GM21390 (cell line): Measurements from ENCODE around the gene DOCK1.
"Not testable (repeated sequence)": the region's sequence is repeated elsewhere in the genome, so short reads cannot be mapped to it uniquely, and the experiment has no call there.

Experiments
- ATAC-seq: cut with Tn5 transposase; IDR thresholded peaks from one replicate; pipeline ENCODE4 v1.9.1; 2021; ENCODE audit not compliant: unreplicated experiment

The DOCK1 gene

GRCh38 chr10:126904818-126905701 lies at the start of gene DOCK1:
DOCK1 (plus strand) TSS chr10:126905428; CDS start chr10:126905518, 90 bp downstream.
- no peak for ATAC-seq

- ATAC-seq: no peak
Measured at GRCh38 chr10:126857178-126857806, 47.9 kb upstream of the DOCK1 start.

- ATAC-seq: no peak
Measured at GRCh38 chr10:126867567-126868365, 37.5 kb upstream of the DOCK1 start.

- no peak for ATAC-seq
Measured at GRCh38 chr10:126868371-126868770, 36.9 kb upstream of the DOCK1 start.

GRCh38 chr10:126872135-126872534 lies 33.1 kb upstream of the DOCK1 start:
- no peak for ATAC-seq

GRCh38 chr10:126872768-126873167 lies 32.5 kb upstream of the DOCK1 start:
- ATAC-seq: no peak

- no peak for ATAC-seq
Measured at GRCh38 chr10:126876456-126876855, 28.8 kb upstream of the DOCK1 start.

- ATAC-seq: no peak
Measured at GRCh38 chr10:126877390-126877789, 27.8 kb upstream of the DOCK1 start.

GRCh38 chr10:126878594-126878993 lies 26.6 kb upstream of the DOCK1 start:
- no peak for ATAC-seq

GRCh38 chr10:126880926-126881325 lies 24.3 kb upstream of the DOCK1 start:
- ATAC-seq: no peak

- ATAC-seq: not testable (repeated sequence)
Measured at GRCh38 chr10:126882055-126882454, 23.2 kb upstream of the DOCK1 start.

GRCh38 chr10:126888436-126888835 lies 16.8 kb upstream of the DOCK1 start:
- not testable (repeated sequence) for ATAC-seq

GRCh38 chr10:126889421-126889820 lies 15.8 kb upstream of the DOCK1 start:
- ATAC-seq: no peak

GRCh38 chr10:126890797-126891196 lies 14.4 kb upstream of the DOCK1 start:
- ATAC-seq: not testable (repeated sequence)

GRCh38 chr10:126892226-126893175 lies 12.7 kb upstream of the DOCK1 start:
- ATAC-seq: no peak

GRCh38 chr10:126893206-126893605 lies 12.0 kb upstream of the DOCK1 start:
- ATAC-seq: no peak

- no peak for ATAC-seq
Measured at GRCh38 chr10:126893841-126894240, 11.4 kb upstream of the DOCK1 start.

GRCh38 chr10:126895214-126895781 lies 9.9 kb upstream of the DOCK1 start:
- no peak for ATAC-seq

GRCh38 chr10:126898460-126898859 lies 6.8 kb upstream of the DOCK1 start:
- no peak for ATAC-seq

GRCh38 chr10:126899529-126899928 lies 5.7 kb upstream of the DOCK1 start:
- ATAC-seq: not testable (repeated sequence)
